B cell (primary cell): Measurements from ENCODE around the gene MRPL14. TPM values are rescaled to one million over a fixed set of nuclear protein-coding genes. Genes with fewer than 3 reads are reported as not detected.
A peak's percentile ranks its signal among the peaks of the same experiment; 100 is the strongest.

Experiments
- ATAC-seq: fragments of 200-7000 bp; cut with Tn5 transposase; one replicate; pipeline ENCODE4 v1.10.0; 2021; ENCODE audit warnings: low read depth, mild to moderate bottlenecking, moderate number of reproducible peaks, moderate library complexity
- CTCF ChIA-PET: fragments of 350-600 bp; sonication (Branson Sonifier 250); formaldehyde crosslinking; loops from one replicate; lab custom pipeline; 2021; ENCODE audit warnings: antibody characterized with exemption, inconsistent platforms; lab: Charles Lee
- POLR2A ChIA-PET: fragments of 350-600 bp; sonication (Branson Sonifier 250); formaldehyde crosslinking; loops from one replicate; lab custom pipeline; 2021; ENCODE audit warnings: antibody characterized with exemption; lab: Charles Lee
- DNase-seq: peaks from one replicate; pipeline ENCODE4 v3.0.0; 2013
- H2AFZ ChIP-seq: 2 replicates; pipeline ENCODE4 v1.6.1; 2012; ENCODE audit warnings: mild to moderate bottlenecking, low read depth, low read length; ENCODE audit not compliant: insufficient read depth, poor library complexity, severe bottlenecking
- H3K27ac ChIP-seq, 2 donors: 1 replicate in 1 of 2; 2 replicates in 1 of 2; pipeline ENCODE4 v1.5.1; 2012 to 2013; ENCODE audit warnings: low read length in 2 of 2, mild to moderate bottlenecking in 2 of 2, moderate library complexity in 1 of 2
- H3K27me3 ChIP-seq, 4 experiments: fragments of 200-600 bp in 1 of 4; sonication (generic) in 1 of 4; replicated peaks in 1 of 4; 1 replicate in 2 of 4; 2 replicates in 2 of 4; pipeline versions ENCODE4 v1.6.1 to v1.7.0; 2013 to 2016; ENCODE audit warnings: low read length in 3 of 4, mild to moderate bottlenecking in 2 of 4, mixed read lengths in 1 of 4, moderate library complexity in 1 of 4; ENCODE audit not compliant: insufficient read depth in 4 of 4, control insufficient read depth in 3 of 4; ENCODE audit errors: control extremely low read depth in 1 of 4
- H3K36me3 ChIP-seq, 2 experiments: replicated peaks in 1 of 2; 1 replicate in 1 of 2; 2 replicates in 1 of 2; pipeline versions ENCODE4 v1.6.1 to v1.7.1; 2013; ENCODE audit warnings: low read length in 1 of 2; ENCODE audit not compliant: insufficient read depth in 2 of 2, control insufficient read depth in 1 of 2; ENCODE audit errors: control extremely low read depth in 1 of 2, extremely low read depth in 1 of 2
- H3K4me1 ChIP-seq, 2 donors: fragments of 200-600 bp in 1 of 2; sonication (generic) in 1 of 2; 1 replicate in 1 of 2; 2 replicates in 1 of 2; pipeline versions ENCODE4 v1.5.1 to v1.6.1; 2013 to 2017; ENCODE audit warnings: low read length in 2 of 2; ENCODE audit not compliant: control insufficient read depth in 2 of 2, insufficient read depth in 2 of 2
- H3K4me2 ChIP-seq: replicated peaks from 2 replicates; pipeline ENCODE3; 2012; ENCODE audit warnings: mild to moderate bottlenecking, low read depth, low read length; ENCODE audit not compliant: poor library complexity, severe bottlenecking
- H3K4me3 ChIP-seq, 5 experiments: fragments of 200-600 bp in 1 of 5; sonication (generic) in 1 of 5; 1 replicate in 3 of 5; 2 replicates in 2 of 5; pipeline versions ENCODE4 v1.5.1 to v1.7.0; 2011 to 2016; ENCODE audit warnings: low read length in 4 of 5, mild to moderate bottlenecking in 4 of 5, low read depth in 2 of 5, control low read depth in 1 of 5, moderate library complexity in 1 of 5; ENCODE audit not compliant: insufficient read depth in 1 of 5; ENCODE audit errors: control extremely low read depth in 1 of 5, extremely low read depth in 1 of 5
- H3K79me2 ChIP-seq: fragments of 200-600 bp; sonication (generic); one replicate; pipeline ENCODE4 v1.6.0; 2016; ENCODE audit warnings: low read length; ENCODE audit not compliant: control insufficient read depth, insufficient read depth
- H3K9ac ChIP-seq: fragments of 200-600 bp; sonication (generic); 2 replicates; pipeline ENCODE4 v1.6.1; 2017; ENCODE audit warnings: mild to moderate bottlenecking, low read length, moderate library complexity
- H3K9me3 ChIP-seq, 3 donors: one replicate each; pipeline versions ENCODE4 v1.6.1 to v1.7.1; 2013; ENCODE audit warnings: low read length in 2 of 3; ENCODE audit not compliant: control insufficient read depth in 2 of 3, insufficient read depth in 1 of 3; ENCODE audit errors: control extremely low read depth in 1 of 3
- H4K20me1 ChIP-seq: 2 replicates; pipeline ENCODE4 v1.6.0; 2012; ENCODE audit warnings: mild to moderate bottlenecking, low read length; ENCODE audit not compliant: insufficient read depth, control insufficient read depth, poor library complexity, severe bottlenecking
- H3K27ac Mint-ChIP-seq: one replicate; pipeline ENCODE4 v1.8.0; 2021; ENCODE audit warnings: mixed read lengths
- H3K27me3 Mint-ChIP-seq: one replicate; pipeline ENCODE4 v1.8.0; 2021; ENCODE audit warnings: mixed read lengths
- H3K4me1 Mint-ChIP-seq: one replicate; pipeline ENCODE4 v1.8.0; 2021; ENCODE audit warnings: mixed read lengths
- H3K4me3 Mint-ChIP-seq: one replicate; pipeline ENCODE4 v1.8.0; 2021; ENCODE audit warnings: mixed read lengths
- H3K9me3 Mint-ChIP-seq: one replicate; pipeline ENCODE4 v1.8.0; 2022; ENCODE audit warnings: mixed read lengths; ENCODE audit not compliant: insufficient read depth
- CTCF ChIP-seq: fragments of 200-600 bp; IDR thresholded peaks from one replicate; pipeline ENCODE4 v1.8.0; 2022; ENCODE audit warnings: antibody characterized with exemption, mild to moderate bottlenecking
- EZH2 ChIP-seq: IDR thresholded peaks from 2 replicates; pipeline ENCODE4 v1.6.1; 2012; ENCODE audit warnings: borderline replicate concordance, low read depth, mild to moderate bottlenecking, moderate library complexity, low read length; ENCODE audit not compliant: insufficient read depth, poor library complexity, severe bottlenecking
- WGBS: methylation state at CpG from one replicate; pipeline ENCODE4 v1.1.5; 2013; ENCODE audit warnings: missing lambda C conversion rate; ENCODE audit not compliant: insufficient coverage; 5-methylcytosine and 5-hydroxymethylcytosine counted together
- intact Hi-C: fragments of 100-400 bp; cut with micrococcal nuclease; formaldehyde crosslinking; loops from one replicate; pipeline ENCODE4 v1.10.0; 2022
- polyA plus RNA-seq: library from polyadenylated mRNA; depleted of rRNA; stranded (reverse); fragments of >200 nt; gene quantifications from 2 replicates; pipeline ENCODE4 v1.2.3, GENCODE V29; 2012
- total RNA-seq, 2 donors: library from RNA; stranded (reverse); fragments of 120-200 nt in 1 of 2; gene quantifications; 1 replicate in 1 of 2; 2 replicates in 1 of 2; pipeline versions ENCODE4 v1.2.3 to v1.2.4, GENCODE V29; 2013 to 2022

The MRPL14 gene
- total and polyA plus RNA-seq, 2 donors (not counting 1 experiment from before 2014, with no cell fraction given), result 16.7 to 23.5 TPM

- H3K4me3 ChIP-seq, result no peak overlapping the region
- H3K9ac ChIP-seq, result no peak overlapping the region
- H3K79me2 ChIP-seq, result no peaks in the 10 kb centered on the region
- DNase-seq (no peak), ATAC-seq (no peak)
- ChIA-PET CTCF (interaction anchor here (0.7 to 5.6 kb wide), 6 partner anchors 54 to 446 kb away, joined by 3 to 89 read pairs (median 3); no protein-coding TSS in a partner anchor), POLR2A (no interaction called here)
- peaks cover 0 to 3% (median 0%) of the 10 kb centered on the region in 4 experiments for H3K27me3 ChIP-seq
- intact Hi-C loops, result loop anchor here (1.0 to 2.0 kb wide), 3 partner anchors 25 to 186 kb away; partner anchors contain the start of genes MRPL14 and TMEM63B
- no peaks in the 10 kb centered on the region for H4K20me1 ChIP-seq
- Mint-ChIP-seq H3K9me3 (no peaks in the 10 kb centered on the region), H3K4me3 (no peak overlapping the region), H3K4me1 (no peaks in the 10 kb centered on the region), H3K27ac (peak overlapping the region; percentile 53), H3K27me3 (no peaks in the 10 kb centered on the region)
- no peak overlapping the region for H3K27ac ChIP-seq
- no peak overlapping the region for H2AFZ ChIP-seq
- H3K36me3 ChIP-seq, result peaks cover 6 to 8% of the 10 kb centered on the region in 2 experiments
- H3K9me3 ChIP-seq, result no peaks in the 10 kb centered on the region
- H3K4me1 ChIP-seq, result peaks cover 0 to 7% of the 10 kb centered on the region in 2 donors
- H3K4me2 ChIP-seq, result peak overlapping the region; percentile 73
- TF ChIP-seq EZH2, result no peak
- TF ChIP-seq CTCF, result no peak
- 81% methylated on average over 4 of the region's 8 CpGs for WGBS
Measured at GRCh38 chr6:44152109-44152461, 24.8 kb upstream of the MRPL14 start.

DNA sequence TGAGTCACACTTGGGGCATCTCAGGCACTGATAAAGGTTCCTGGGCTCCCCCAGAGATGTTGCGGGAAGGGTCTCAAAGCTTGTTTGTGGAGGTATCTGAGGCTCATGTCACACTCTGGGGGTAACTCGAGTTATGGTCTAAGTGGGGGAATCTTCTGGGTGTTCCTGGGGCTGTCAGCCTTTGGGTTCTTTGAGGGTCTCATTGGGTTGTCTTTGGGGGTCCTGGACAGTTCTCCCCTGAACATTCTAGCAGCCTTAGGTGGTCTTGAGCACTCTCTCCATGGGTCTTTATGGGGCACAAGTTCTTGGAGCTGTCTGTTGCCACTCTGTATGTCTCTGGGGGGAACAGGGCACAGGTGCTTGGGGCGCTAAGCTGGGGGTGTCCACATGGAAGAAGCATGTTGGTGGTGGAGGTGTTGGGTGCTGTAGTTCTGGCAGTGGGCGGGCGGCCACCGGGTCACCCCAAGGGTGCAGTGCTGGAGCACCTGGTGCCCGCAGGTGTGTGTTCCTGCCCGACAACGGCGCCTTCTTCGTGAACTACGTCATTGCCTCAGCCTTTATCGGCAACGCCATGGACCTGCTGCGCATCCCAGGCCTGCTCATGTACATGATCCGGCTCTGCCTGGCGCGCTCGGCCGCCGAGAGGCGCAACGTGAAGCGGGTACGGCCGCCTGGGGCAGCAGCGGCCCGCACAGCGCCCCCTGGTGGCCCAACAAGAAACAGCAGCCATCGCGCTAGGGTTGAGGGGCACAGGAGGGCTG is 24.3 kb upstream of the MRPL14 start:
- Histone ChIP-seq H3K36me3 (peaks cover 8 to 10% of the 10 kb centered on the region in 2 experiments), H3K27me3 (peaks cover 0 to 3% (median 0%) of the 10 kb centered on the region in 4 experiments), H4K20me1 (no peaks in the 10 kb centered on the region), H3K4me1 (peaks cover 0 to 7% of the 10 kb centered on the region in 2 donors), H3K27ac (no peak overlapping the region), H3K4me2 (peak overlapping the region; percentile 73), H3K4me3 (no peak overlapping the region), H3K79me2 (no peaks in the 10 kb centered on the region), H3K9ac (no peak overlapping the region), H2AFZ (peak overlapping the region; percentile 22), H3K9me3 (no peaks in the 10 kb centered on the region)
- TF ChIP-seq CTCF (peak; percentile 92), EZH2 (no peak)
- Mint-ChIP-seq H3K27me3 (no peaks in the 10 kb centered on the region), H3K27ac (peak overlapping the region; percentile 53), H3K9me3 (no peaks in the 10 kb centered on the region), H3K4me3 (peak overlapping the region; percentile 19), H3K4me1 (no peaks in the 10 kb centered on the region)
- POLR2A ChIA-PET, result no interaction called here
- DNase-seq (peak; percentile 85), ATAC-seq (peak; percentile 90)
- WGBS, result 21% methylated on average over 31 of the region's 31 CpGs
- CTCF ChIA-PET, result interaction anchor here (0.6 to 5.6 kb wide), 8 partner anchors 21 to 445 kb away, joined by 3 to 89 read pairs (median 3); no protein-coding TSS in a partner anchor
- intact Hi-C loops, result loop anchor here (1.0 to 2.0 kb wide), 3 partner anchors 25 to 187 kb away; partner anchors contain the start of genes MRPL14 and TMEM63B
